Fibroblast of lung (primary cell): ENCODE data around the gene CASKIN2.

Experiments
- CTCF ChIP-seq, 2 donors: IDR thresholded peaks in 1 of 2; conservative IDR thresholded peaks in 1 of 2; 1 replicate in 1 of 2; 2 replicates in 1 of 2; pipeline ENCODE4 v1.5.1; 2011 to 2012; ENCODE audit warnings: low read length in 2 of 2, control low read depth in 1 of 2, inconsistent platforms in 1 of 2, low read depth in 1 of 2, mild to moderate bottlenecking in 1 of 2
- EZH2 ChIP-seq: IDR thresholded peaks from 2 replicates; pipeline ENCODE4 v1.5.1; 2012; ENCODE audit warnings: low read length, control low read depth, mild to moderate bottlenecking; ENCODE audit errors: missing control alignments

GRCh38 chr17:75494326-75494877 is 20.9 kb downstream of the CASKIN2 start:
- TF ChIP-seq CTCF (conservative IDR thresholded peaks at IDR 0.05 in 1 of 2, IDR thresholded peaks at IDR 0.05 in 1 of 2; ENCODE audit: low read depth in 1 of 2, low read length in 2 of 2) (no peak), EZH2 (no peak)
